Stimulated activated CD8-positive, alpha-beta memory T cell treated with anti-CD3 and anti-CD28 coated beads, Interleukin-15, amount 100 ng/mL, for 48 hours (primary cell): Measurements from ENCODE around the gene KRTAP12-3.
"Not testable (repeated sequence)": the region's sequence is repeated elsewhere in the genome, so short reads cannot be mapped to it uniquely, and the experiment has no call there.

Source experiments
- DNase-seq, 2 donors: peaks; one replicate each; pipeline ENCODE4 v3.0.0-alpha.2; 2020; ENCODE audit warnings: low read depth in 2 of 2

Gene KRTAP12-3

GRCh38 chr21:44684077-44684476, 26.3 kb downstream of the KRTAP12-3 start:
- no peak for DNase-seq

DNA sequence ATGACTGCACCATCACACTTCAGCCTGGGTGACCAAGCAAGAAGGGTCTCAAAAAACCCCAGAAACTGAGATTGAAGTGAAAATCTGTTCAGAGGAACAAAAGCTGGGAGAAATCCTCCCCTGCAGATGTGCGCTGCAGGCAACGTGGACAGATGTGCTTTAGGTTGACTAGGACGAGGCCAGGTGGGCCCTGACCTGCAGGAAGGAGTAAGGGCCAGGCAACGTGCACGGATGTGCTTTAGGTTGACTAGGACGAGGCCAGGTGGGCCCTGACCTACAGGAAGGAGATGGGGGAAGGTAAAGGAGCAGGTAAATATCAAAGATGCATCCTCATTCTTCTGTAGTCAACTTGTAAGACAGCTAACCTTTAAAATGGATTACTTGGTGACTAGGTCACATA, 26.8 kb downstream of the KRTAP12-3 start:
- no peak for DNase-seq

- DNase-seq: not testable (repeated sequence)
Observed at GRCh38 chr21:44685050-44685449, 27.3 kb downstream of the KRTAP12-3 start.

DNA sequence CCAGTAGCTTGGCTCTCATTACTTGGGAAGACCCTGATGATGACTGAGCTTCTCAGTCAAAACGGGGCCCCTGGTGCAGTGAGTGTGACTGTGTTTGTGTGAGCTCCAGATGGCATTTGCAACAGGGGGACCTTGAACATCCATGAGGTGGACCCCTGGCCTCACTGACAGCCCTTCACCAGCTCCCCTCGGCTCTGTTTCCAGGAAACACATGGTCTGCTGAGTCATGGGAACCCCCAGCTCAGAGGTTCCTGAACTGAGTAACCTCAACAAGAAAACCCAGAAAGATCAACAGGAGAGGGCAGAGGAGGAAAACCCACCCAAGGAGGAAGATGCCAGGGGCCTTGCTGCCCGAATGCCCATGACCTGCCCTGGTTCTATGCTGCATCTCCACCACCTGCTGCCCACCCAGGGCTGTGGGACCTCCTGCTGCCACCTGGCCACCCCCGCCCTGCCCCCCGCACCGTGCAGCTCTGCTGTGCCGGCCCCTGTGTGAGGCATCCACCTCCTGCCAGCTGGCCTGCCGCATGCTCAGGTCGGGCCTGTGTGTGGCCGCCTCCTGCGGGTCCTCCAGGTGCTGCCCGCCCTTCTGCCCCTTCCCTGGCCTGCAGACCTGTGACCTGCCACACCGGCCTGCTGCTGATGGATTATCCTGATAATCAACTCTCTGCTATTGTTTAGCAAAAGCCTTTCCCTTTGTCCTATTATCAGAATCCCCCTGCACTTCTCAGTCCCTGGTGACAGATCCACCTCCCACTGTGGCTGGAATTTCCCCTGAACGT, 28.5 kb downstream of the KRTAP12-3 start:
- DNase-seq: no peak

- no peak for DNase-seq
Observed at GRCh38 chr21:44686843-44687561, 29.3 kb downstream of the KRTAP12-3 start.

- DNase-seq: no peak
Observed at GRCh38 chr21:44687671-44688070, 29.9 kb downstream of the KRTAP12-3 start.

- not testable (repeated sequence) for DNase-seq
Observed at GRCh38 chr21:44689740-44690139, 32.0 kb downstream of the KRTAP12-3 start.

DNA sequence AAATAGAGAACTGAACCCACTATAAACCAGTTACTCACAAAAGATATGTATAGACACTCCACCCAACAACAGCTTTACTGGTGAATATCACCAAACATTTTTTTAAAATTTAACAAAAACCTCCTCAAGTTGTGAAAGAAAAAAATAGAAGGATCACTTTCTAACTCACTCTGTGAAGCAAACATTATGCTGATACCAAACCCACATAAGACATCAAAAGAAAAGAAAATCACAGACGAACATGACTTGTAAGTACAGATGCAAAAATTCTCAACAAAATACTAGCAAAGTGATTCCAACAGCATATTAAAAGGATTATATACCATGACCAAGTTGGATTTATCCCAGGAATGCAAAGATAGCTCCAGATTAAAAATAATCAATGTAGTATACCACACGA, 34.0 kb downstream of the KRTAP12-3 start:
- DNase-seq: no peak

- no peak for DNase-seq
Observed at GRCh38 chr21:44692798-44693512, 35.2 kb downstream of the KRTAP12-3 start.

DNA sequence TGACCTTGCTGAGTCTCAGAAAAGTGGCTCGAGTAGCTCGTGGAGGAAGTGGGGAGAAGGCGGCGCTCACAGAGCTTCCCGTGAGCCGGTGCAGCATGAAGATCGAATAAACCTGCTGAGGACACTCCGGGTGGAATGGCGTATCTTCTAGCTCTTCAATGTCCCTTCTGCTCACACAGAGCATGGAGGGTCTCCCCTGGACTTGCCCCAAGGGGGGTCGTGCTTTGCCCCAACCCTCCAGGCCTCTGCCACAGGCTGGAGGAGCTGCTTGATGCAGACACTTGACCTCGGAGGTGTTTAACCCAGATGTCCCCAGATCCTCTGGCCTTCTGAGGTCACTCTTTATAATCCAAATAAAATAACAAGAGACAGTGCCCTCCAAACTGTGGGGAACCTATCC, 37.0 kb downstream of the KRTAP12-3 start:
- no peak for DNase-seq

GRCh38 chr21:44695184-44695583, 37.5 kb downstream of the KRTAP12-3 start:
- no peak for DNase-seq

- DNase-seq: no peak
Observed at GRCh38 chr21:44695641-44696040, 37.9 kb downstream of the KRTAP12-3 start.

DNA sequence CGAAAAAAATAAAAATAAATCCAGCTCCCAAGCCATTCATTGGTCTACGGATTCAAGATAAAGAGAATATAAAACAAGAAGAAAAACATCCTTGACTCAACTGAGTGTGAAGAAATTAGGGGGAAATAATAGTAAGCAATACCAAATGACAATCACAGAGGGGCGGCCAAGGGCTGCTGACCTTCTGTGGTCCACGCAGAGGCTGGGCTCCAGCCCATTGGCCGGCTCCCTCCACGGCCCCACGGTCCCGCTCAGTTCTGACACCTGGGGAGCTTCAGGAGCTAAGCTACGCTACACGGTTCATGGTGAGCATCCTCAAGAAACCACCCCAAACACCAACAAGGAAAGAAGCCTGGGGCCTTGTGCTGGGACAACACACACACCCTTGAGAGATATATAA, 38.8 kb downstream of the KRTAP12-3 start:
- no peak for DNase-seq

DNA sequence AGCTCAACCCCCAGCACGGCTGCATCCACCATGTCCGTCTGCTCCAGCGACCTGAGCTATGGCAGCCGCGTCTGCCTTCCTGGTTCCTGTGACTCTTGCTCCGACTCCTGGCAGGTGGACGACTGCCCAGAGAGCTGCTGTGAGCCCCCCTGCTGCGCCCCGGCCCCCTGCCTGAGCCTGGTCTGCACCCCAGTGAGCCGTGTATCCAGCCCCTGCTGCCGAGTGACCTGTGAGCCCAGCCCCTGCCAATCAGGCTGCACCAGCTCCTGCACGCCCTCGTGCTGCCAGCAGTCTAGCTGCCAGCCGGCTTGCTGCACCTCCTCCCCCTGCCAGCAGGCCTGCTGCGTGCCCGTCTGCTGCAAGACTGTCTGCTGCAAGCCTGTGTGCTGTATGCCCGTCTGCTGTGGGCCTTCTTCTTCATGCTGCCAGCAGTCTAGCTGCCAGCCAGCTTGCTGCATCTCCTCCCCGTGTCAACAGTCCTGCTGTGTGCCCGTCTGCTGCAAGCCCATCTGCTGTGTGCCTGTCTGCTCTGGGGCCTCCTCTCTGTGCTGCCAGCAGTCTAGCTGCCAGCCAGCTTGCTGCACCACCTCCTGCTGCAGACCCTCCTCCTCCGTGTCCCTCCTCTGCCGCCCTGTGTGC, 39.6 kb downstream of the KRTAP12-3 start, which contains the start of gene KRTAP10-12:
Gene KRTAP10-12, plus strand, starts transcription at position 1 of the 639 bp plus-strand sequence. Its CDS starts 30 bp downstream, at position 31.
- not testable (repeated sequence) for DNase-seq

DNA sequence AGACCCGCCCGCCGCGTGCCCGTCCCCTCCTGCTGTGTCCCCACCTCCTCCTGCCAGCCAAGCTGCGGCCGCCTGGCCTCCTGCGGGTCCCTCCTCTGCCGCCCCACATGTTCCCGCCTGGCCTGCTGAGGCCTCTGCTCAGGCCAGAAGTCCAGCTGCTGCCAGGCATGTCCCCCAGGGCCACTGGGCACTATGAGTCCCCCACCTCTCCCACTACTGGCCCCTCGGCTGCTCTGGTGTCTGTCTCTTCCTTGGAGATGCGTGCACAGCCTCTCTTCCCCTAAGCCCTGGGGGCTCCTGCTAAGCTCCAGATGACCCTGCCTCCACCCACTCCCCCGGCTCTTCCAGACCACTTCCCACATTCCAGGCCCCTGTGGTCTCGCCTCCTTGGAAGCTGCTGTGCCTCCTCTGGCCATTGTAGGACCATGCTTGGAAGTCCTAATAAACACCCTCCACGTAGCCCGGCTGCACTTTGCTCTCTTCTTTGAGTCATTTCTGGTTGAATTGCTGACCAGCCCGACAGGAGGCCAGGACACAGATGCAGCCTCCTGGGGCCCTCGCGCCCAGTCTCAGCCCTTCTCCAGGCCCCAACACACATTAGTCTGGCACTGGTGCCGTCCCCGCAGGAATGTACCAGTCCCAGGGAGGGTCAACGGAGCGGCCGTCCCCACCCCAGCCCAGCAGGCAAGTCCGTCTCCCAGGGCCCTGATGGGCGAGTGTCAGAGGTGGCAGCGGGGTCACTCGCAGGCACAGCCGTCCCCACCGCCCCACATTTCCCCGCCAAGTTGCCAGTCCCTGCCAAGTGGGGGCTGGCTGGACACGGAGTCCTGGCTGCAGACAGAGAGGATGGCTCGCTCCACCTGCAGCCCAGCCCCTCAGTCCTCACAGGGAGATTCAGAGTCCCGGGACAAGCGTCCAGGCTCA, 40.3 kb downstream of the KRTAP12-3 start:
- DNase-seq: no peak

DNA sequence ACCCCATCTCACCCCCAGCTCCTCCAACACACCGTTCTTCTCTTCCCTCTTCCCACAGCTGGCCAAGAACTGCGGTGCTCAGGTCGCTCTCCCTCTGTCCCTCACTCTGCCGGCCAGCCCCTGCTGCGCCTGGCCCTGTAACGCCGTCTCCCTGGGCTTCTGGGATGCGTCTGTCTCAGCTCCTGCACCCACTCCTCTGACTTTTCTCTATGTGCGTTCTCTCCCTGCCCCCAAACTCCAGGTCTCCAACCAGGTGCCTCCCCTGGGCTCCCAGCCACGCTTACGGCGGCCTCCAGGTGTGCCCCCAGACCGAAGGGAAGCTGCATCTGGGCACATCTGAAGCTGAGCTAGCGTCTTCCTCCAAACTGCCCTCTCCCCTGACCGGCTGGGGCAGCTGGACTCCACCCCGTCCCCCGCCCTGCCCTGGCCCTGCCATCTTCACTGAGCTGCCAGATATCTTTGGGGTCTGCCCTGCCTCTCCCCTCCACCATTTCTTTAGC, 41.8 kb downstream of the KRTAP12-3 start:
- DNase-seq: no peak

GRCh38 chr21:44700101-44701022, 42.6 kb downstream of the KRTAP12-3 start:
- no peak for DNase-seq

- no peak for DNase-seq
Observed at GRCh38 chr21:44701023-44701400, 43.3 kb downstream of the KRTAP12-3 start.

DNA sequence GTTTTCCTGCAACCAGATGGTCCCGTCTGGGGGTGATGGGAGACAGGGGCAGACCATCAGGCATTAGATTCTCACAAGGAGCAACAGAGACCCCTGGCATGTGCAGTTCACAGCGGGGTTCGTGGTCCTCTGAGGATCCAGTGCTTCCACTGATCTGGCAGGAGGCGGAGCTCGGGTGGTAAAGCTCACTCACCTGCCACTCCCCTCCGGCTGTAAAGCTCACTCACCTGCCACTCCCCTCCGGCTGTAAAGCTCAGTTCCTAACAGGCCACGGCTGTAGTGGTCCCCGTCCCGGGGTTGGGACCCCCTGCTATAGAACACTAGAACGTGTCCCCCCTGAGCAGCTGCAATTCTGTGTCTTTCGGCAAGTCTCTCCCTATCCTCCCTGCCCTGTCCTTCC, 43.8 kb downstream of the KRTAP12-3 start:
- no peak for DNase-seq
